Lower leg skin (tissue), 4 donors: ENCODE results near the gene AP1G2. TPM values are rescaled to one million over a fixed set of nuclear protein-coding genes. Genes with fewer than 3 reads are reported as not detected.
"Not testable (repeated sequence)": the region's sequence is repeated elsewhere in the genome, so short reads cannot be mapped to it uniquely, and the experiment has no call there.

ENCODE experiments used
- DNase-seq, 2 donors: peaks; one replicate each; pipeline ENCODE4 v3.0.0-alpha.2; 2019; ENCODE audit warnings: low spot score in 2 of 2
- H3K4me3 ChIP-seq: fragments of 200-600 bp; sonication (generic); 2 replicates; pipeline ENCODE4 v1.5.1; 2017; ENCODE audit warnings: mild to moderate bottlenecking, low read depth; ENCODE audit not compliant: poor library complexity, severe bottlenecking
- CTCF ChIP-seq, 3 donors: fragments of 450-650 bp; IDR thresholded peaks; one replicate each; pipeline ENCODE4 v1.5.1; 2016; ENCODE audit warnings: antibody characterized with exemption in 3 of 3, mild to moderate bottlenecking in 3 of 3, moderate library complexity in 2 of 3
- POLR2A ChIP-seq, 2 donors: fragments of 450-650 bp; IDR thresholded peaks; one replicate each; pipeline ENCODE4 v1.6.1; 2016 to 2017; ENCODE audit warnings: antibody characterized with exemption in 2 of 2, mild to moderate bottlenecking in 1 of 2, moderate library complexity in 1 of 2
- WGBS, 2 donors: methylation state at CpG; one replicate each; pipeline ENCODE4 v1.1.5; 2018; 5-methylcytosine and 5-hydroxymethylcytosine counted together
- intact Hi-C: fragments of 100-400 bp; cut with DNase I; formaldehyde crosslinking; loops from one replicate; pipeline ENCODE4 v1.15.0; 2023; ENCODE audit warnings: low total_unique reads
- total RNA-seq, 4 donors: library from RNA; depleted of rRNA; stranded (reverse); fragments of >200 nt; gene quantifications; one replicate each; pipeline ENCODE4 v1.1.0, GENCODE V29; 2016

AP1G2 gene
- total RNA-seq, 4 donors from 2014 or later: 113 to 206 (median 141) TPM

- WGBS, 2 donors: 54 to 60% methylated on average over 13 of the region's 13 CpGs
- no peak overlapping the region for H3K4me3 ChIP-seq
- intact Hi-C loops: no loop called here
- no peak for DNase-seq
- TF ChIP-seq CTCF (IDR thresholded peaks at IDR 0.05) (no peak), POLR2A (IDR thresholded peaks at IDR 0.05) (no peak)
Measured at GRCh38 chr14:23537351-23538049, 30.1 kb downstream of the AP1G2 start.

GRCh38 chr14:23536906-23537305, 30.7 kb downstream of the AP1G2 start:
- intact Hi-C loops, DNase-seq, H3K4me3 ChIP-seq: not testable (repeated sequence)
- 85 to 86% methylated on average over 6 of the region's 6 CpGs for WGBS, 2 donors

- no peak for TF ChIP-seq POLR2A (IDR thresholded peaks at IDR 0.05)
- intact Hi-C loops: no loop called here
- WGBS, 2 donors: 86 to 89% methylated on average over 2 of the region's 2 CpGs
- H3K4me3 ChIP-seq: no peak overlapping the region
- DNase-seq: no peak
Measured at GRCh38 chr14:23536494-23536893, 31.1 kb downstream of the AP1G2 start.

DNA sequence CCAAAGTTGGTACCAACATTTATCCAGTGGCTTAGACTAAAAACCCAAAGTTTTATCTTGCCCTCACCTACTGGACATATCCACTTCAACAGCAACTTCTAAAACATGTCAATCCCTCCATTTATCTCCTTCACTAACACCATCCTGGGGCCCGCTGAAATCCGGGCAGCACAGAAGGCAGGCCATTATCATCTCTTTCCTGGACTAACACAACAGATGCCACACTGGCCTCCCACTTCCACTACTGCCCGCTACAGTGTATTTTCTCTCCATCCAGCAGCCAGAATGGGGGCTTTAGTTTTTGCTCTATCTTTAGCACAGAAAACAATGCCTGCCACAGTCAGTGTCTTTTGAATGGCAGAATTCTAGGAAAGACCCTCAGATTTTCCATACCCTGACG, 31.6 kb downstream of the AP1G2 start:
- intact Hi-C loops: no loop called here
- no peak overlapping the region for H3K4me3 ChIP-seq
- WGBS, 2 donors: 83 to 90% methylated on average over 4 of the region's 4 CpGs
- DNase-seq: no peak
- no peak for TF ChIP-seq CTCF (IDR thresholded peaks at IDR 0.05)
- no peak for TF ChIP-seq POLR2A (IDR thresholded peaks at IDR 0.05)

DNA sequence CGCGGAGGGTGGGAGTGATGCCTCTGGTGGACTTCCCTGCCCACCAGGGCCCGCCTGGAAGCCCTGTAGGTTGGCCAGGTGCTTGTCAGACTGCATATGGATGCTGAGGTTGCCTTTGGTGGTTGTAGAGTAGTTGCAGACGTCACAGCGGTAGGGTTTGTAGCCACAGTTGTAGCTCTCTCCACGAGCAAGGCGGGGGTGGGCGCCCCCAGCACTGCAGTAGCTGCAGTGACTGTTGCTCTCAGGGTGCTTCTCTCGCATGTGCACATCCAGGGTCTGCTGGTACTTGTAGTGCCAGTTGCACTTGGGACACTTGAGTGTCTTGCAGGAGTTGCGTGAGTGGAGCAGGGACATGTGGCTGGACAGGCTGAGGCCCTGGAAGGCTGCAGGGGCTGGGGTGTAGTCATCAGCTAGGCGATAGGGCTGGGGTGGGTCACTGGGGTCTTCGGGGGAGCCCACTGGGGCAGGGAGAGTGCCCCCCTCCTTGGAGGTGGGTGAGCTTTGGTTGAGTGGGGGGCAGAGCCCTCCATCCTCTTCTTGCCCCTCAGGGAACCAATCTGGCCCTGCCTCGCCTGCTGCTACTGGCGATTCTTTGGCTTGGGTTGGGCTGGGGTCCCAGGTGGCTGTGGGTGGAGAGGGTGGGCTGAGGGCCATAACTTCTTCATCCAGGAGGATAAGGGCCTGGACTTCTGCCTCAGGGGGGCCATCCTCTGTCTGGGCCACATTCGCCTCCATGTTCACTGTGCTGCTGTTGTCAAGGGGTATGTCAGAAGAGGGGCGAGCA, 33.7 kb downstream of the AP1G2 start:
- H3K4me3 ChIP-seq: no peak overlapping the region
- DNase-seq: no peak
- no peak for TF ChIP-seq POLR2A (IDR thresholded peaks at IDR 0.05)
- TF ChIP-seq CTCF (IDR thresholded peaks at IDR 0.05): no peak
- 94 to 99% methylated on average over 8 to 16 of the region's 16 CpGs for WGBS, 2 donors
- intact Hi-C loops: no loop called here

- TF ChIP-seq CTCF (IDR thresholded peaks at IDR 0.05) (no peak), POLR2A (IDR thresholded peaks at IDR 0.05) (no peak)
- no peak overlapping the region for H3K4me3 ChIP-seq
- intact Hi-C loops: no loop called here
- WGBS, 2 donors: 95 to 96% methylated on average over 6 to 7 of the region's 7 CpGs
- no peak for DNase-seq
Measured at GRCh38 chr14:23532658-23533057, 34.9 kb downstream of the AP1G2 start.
